Right cardiac atrium (tissue), 5 donors: ENCODE results near the gene SH2B3. TPM values are rescaled to one million over a fixed set of nuclear protein-coding genes. Genes with fewer than 3 reads are reported as not detected.

Experiments used
- ATAC-seq, 2 donors: fragments of 200-7000 bp; cut with Tn5 transposase; one replicate each; pipeline versions ENCODE4 v1.8.0 to v1.9.1; 2020; ENCODE audit warnings: moderate library complexity in 2 of 2, mild to moderate bottlenecking in 1 of 2
- DNase-seq, 3 donors: peaks; one replicate each; pipeline ENCODE4 v3.0.0-alpha.2; 2020
- H3K27ac ChIP-seq: one replicate; pipeline ENCODE4 v1.5.1; 2013; ENCODE audit warnings: mild to moderate bottlenecking, low read length, control low read depth, moderate library complexity
- H3K27me3 ChIP-seq: one replicate; pipeline ENCODE4 v1.6.1; 2013; ENCODE audit not compliant: control insufficient read depth, insufficient read depth
- H3K4me1 ChIP-seq: one replicate; pipeline ENCODE4 v1.6.1; 2013; ENCODE audit warnings: low read length; ENCODE audit not compliant: control insufficient read depth, insufficient read depth
- H3K4me3 ChIP-seq: one replicate; pipeline ENCODE4 v1.5.1; 2013; ENCODE audit warnings: low read length, control low read depth
- H3K9me3 ChIP-seq: one replicate; pipeline ENCODE4 v1.6.1; 2013; ENCODE audit warnings: low read length; ENCODE audit not compliant: control insufficient read depth
- WGBS: extraction: QIAGEN DNeasy Blood & Tissue Kit; methylation state at CpG from one replicate; pipeline ENCODE4 v1.1.7; 2013; 5-methylcytosine and 5-hydroxymethylcytosine counted together
- intact Hi-C, 4 donors: fragments of 100-400 bp; cut with DNase I; formaldehyde crosslinking; loops; one replicate each; pipeline versions ENCODE4 v1.11.0 to v1.14.0; 2022 to 2023
- polyA plus RNA-seq: library from polyadenylated mRNA; stranded (reverse); fragments of 200-250 nt; gene quantifications from one replicate; pipeline ENCODE4 v1.2.3, GENCODE V29; 2013
- total RNA-seq, 4 donors: library from RNA; stranded (reverse); fragmentation: NEBNext Ultra II Directional; extraction: Animal tissue kit (Norgen Biotek cat#: 25700); gene quantifications; one replicate each; pipeline ENCODE4 v1.2.1, GENCODE V29; 2021
- donor health status: healthy with polysubstance abuse.
- donor health status: DM: no; HTN: yes; CAD: no.
- donor health status: DM: no; HTN: no; CAD: no.
- donor health status: DM: no; HTN: yes; CAD: no; lungs with severe emphysema.
- donor health status: DM: yes; HTN: yes; CAD: no.

The SH2B3 gene
- total and polyA plus RNA-seq, 5 donors, result 10.3 to 31.2 (median 28.9) TPM

DNA sequence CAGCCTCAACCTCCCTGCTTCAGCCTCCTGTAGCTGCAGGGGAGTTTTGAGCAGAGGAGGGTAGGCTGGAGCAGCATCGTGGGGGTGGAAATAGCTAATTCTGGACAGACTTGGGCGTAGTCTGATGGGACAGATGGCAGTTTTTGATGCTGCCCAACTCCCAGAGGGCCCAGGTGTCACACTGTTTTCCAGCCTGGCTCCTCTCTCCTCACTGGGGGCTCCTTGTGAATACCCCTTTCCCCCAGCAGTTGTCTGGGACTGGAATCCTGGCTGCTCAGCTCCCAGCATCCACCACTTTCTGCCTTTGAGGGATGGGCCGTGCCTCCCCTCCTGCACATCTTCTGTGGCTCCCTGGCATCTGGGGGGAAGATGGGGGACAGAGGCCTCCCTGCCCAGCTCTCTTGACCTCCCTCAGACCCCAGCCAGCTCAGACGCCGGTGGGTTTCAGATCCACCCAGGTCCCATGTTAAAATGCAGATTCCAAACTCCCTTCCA, 34.0 kb downstream of the SH2B3 start:
- no peak for ATAC-seq
- H3K9me3 ChIP-seq, result no peaks in the 10 kb centered on the region
- H3K4me3 ChIP-seq, result no peak overlapping the region
- WGBS, result 61% methylated on average over 5 of the region's 5 CpGs
- DNase-seq, result no peak
- H3K27ac ChIP-seq, result no peak overlapping the region
- intact Hi-C loops, result no loop called here
- peaks cover 25% of the 10 kb centered on the region for H3K4me1 ChIP-seq
- no peaks in the 10 kb centered on the region for H3K27me3 ChIP-seq

DNA sequence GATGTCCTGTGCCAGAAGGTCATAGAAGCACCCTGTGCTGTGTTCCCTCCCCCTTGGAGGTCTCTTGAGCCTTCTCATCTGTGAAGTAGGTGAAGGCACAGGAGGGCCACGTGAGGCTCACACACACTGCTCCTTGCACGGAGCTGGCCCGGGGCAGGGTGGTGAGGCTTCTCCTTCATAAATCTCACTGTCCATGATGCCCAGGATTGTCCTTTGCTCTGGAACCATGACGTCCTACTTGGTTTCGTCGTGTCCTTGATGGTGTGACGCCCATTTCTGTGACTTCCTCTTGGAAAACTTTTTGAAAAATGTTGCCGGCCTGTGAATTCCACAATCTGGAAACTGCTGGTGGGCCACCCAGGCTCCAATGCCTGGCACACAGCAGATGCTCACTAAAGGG, 34.4 kb downstream of the SH2B3 start:
- Histone ChIP-seq H3K27me3 (no peaks in the 10 kb centered on the region), H3K4me1 (peaks cover 25% of the 10 kb centered on the region), H3K9me3 (no peaks in the 10 kb centered on the region), H3K27ac (peak overlapping the region; percentile 15), H3K4me3 (no peak overlapping the region)
- ATAC-seq (no peak), DNase-seq (no peak)
- intact Hi-C loops, result no loop called here
- WGBS, result 63% methylated on average over 8 of the region's 8 CpGs

DNA sequence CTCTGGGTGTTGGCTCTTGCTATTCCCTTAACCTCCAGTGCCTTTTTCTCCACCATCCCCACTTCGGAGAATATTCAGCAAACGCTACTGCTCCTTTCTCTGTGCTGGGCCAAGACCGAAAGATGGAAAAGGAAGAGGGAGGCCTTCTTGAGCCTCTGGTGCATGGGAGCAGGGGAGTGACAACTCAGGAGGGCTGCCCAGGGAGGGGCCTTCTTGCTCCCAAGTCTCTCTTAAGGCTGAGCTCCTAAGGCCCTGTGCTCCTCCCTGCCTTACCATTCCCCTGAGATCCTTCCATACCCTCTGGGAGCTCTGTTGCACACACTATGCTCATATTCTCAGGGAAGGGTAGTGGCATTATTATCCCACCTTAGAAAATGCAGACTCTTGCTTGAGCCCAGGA, 34.9 kb downstream of the SH2B3 start:
- no peak overlapping the region for H3K4me3 ChIP-seq
- intact Hi-C loops, result no loop called here
- peaks cover 27% of the 10 kb centered on the region for H3K4me1 ChIP-seq
- no peaks in the 10 kb centered on the region for H3K27me3 ChIP-seq
- DNase-seq (no peak), ATAC-seq (no peak)
- WGBS, result 64% methylated on average over 3 of the region's 3 CpGs
- H3K27ac ChIP-seq, result peak overlapping the region; percentile 15
- H3K9me3 ChIP-seq, result no peaks in the 10 kb centered on the region

DNA sequence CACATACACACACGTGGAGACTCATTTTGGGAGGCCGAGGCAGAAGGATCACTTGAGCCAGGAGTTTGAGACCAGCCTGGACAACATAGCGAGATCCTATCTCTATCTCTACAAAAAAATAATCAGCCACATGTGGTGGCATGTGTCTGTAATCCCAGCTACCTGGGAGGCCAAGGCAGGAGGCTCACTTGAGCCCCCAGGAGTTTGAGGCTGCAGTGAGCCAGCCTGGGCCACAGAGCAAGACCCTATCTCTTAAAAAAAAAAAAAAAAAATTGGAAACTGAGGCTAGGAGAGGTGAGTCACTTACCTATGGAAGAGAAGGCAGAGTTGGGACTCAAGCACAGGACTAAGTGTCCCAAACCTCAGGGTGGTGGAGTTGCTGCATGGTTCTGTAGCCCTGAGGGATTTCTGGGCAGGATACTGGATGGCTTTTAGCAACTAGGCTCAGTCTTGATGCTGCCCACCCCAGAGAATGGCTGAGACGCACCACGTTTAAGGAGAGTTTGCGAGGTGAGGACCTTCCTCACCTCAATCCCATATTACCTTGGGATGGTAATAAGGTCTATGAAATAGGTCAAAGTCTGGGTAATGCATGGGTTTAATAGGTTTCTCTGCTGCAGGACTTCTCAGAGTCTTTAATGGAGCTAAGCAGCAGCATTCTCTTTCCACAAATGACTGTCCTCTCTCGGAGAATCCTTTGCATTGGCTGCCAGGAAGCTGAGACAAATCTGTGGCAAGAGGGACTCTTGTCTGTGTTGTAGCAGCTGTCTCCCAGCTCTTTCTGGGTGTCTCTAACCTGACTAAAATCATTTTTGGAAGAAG, 35.6 kb downstream of the SH2B3 start:
- WGBS, result 83% methylated on average over 7 of the region's 7 CpGs
- no peaks in the 10 kb centered on the region for H3K9me3 ChIP-seq
- H3K4me1 ChIP-seq, result peaks cover 29% of the 10 kb centered on the region
- H3K4me3 ChIP-seq, result no peak overlapping the region
- H3K27ac ChIP-seq, result no peak overlapping the region
- no peak for DNase-seq
- H3K27me3 ChIP-seq, result no peaks in the 10 kb centered on the region
- intact Hi-C loops, result no loop called here
- ATAC-seq, result no peak

DNA sequence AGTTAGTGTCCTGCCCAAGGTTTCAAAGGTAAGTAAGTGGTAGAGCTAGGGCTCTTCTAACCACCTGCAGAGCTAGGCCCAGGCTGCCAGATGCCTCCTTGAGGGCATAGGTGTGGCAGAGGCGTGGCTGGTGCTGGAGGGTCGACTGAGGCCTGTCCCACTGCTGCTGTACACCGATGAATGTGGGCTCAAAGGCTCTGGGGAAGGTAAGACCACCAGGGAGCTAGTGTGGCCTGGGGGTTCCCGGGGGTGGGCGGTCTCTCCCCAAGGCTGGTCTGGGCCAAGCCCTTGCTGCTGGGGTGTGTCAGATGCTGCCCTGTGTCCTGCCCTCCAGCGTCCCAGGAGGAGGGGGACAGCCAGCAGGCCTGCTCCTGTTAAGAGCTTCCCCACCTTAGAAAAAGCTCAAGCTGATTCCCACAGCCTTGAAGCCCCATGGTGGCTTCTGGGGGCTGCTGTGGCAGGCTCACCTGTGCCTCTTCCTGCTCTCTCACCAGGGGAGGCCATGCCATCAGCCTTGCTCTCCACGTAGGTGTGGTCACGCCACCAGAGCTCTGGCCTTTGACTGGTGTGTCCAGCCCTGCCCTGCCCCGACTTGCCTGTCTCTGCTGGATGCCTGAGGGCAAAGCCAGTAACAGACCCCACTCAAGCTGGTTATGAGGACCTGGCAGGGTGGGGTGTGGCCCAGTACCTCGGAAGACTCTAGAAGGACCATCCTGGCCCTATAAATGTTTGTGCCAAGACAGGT, 36.8 kb downstream of the SH2B3 start:
- WGBS, result 81% methylated on average over 10 of the region's 10 CpGs
- DNase-seq (no peak), ATAC-seq (no peak)
- H3K27me3 ChIP-seq, result no peaks in the 10 kb centered on the region
- no peak overlapping the region for H3K4me3 ChIP-seq
- no peak overlapping the region for H3K27ac ChIP-seq
- H3K9me3 ChIP-seq, result no peaks in the 10 kb centered on the region
- peaks cover 33% of the 10 kb centered on the region for H3K4me1 ChIP-seq
- intact Hi-C loops, result no loop called here

DNA sequence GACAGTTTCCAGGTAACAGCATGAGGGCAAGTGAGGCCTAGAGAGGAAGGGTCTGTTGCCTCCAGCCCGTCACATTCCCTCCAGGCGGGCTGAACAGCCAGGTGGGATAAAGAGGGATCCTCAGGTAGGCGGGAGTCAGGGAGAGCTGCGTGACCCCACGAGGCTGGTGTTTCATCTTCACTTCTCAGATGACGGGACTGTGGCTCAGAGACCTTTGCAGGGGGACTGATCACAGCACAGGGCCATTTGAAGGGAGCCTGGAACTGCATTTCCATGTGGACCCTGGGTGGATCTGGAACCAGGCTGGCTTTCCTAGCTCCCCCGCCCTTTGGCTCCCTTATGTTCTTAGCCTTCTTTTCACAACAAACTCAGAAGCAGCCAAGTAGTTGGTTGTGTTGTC, 37.4 kb downstream of the SH2B3 start:
- Histone ChIP-seq H3K27ac (no peak overlapping the region), H3K9me3 (no peaks in the 10 kb centered on the region), H3K4me1 (peaks cover 28% of the 10 kb centered on the region), H3K27me3 (no peaks in the 10 kb centered on the region), H3K4me3 (no peak overlapping the region)
- DNase-seq (no peak), ATAC-seq (no peak)
- WGBS, result 88% methylated on average over 7 of the region's 7 CpGs
- intact Hi-C loops, result no loop called here

DNA sequence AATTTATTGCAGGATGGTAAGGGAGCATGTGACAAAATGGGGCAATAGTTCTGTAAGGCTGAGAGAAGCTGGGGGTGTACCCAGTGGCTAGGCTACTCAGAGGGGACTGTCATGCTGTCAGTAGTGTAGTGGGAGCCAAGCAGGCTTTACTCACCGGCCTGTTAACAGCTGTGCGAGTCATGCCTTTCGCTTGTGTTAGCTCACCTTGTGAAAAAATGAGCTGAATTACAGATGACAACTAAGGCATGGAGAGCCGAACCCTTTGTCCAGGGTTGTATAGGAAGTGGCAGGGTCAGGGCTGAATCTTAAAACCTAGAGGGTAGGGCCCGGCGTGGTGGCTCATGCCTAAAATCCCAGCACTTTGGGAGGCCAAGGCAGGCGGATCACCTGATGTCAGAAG, 37.9 kb downstream of the SH2B3 start:
- Histone ChIP-seq H3K4me3 (no peak overlapping the region), H3K27ac (no peak overlapping the region), H3K9me3 (no peaks in the 10 kb centered on the region), H3K4me1 (peaks cover 24% of the 10 kb centered on the region), H3K27me3 (no peaks in the 10 kb centered on the region)
- intact Hi-C loops, result no loop called here
- ATAC-seq, result no peak
- no peak for DNase-seq
- WGBS, result 87% methylated on average over 7 of the region's 7 CpGs

DNA sequence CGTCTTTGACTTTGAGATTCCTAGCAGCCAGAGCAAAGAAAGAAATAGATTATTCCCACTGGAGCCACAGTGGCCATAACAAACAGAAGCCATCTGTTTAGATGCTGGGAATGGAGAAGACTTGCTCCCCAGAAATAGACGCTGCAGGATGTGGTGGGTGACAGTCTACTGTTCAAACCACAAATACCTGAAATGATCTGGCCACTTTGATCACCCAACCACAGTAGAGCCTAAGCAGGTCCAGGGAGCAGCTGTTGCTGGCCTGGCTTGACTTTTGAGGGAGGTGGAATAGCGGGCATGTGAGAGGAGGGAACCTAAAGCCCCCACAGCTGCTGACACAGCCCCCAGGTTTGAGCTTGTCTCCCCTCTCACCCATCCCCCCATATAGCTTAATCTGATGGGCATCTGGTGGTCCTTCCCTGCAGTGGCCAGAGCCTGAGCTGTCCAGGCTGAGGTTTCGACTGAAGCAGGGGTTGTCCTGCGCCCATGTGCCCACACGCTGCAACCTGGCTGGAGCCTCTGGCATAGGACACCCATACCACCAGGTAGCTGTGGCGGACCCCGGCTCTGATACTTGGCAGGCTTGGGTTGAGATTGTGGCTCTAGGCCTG, 38.7 kb downstream of the SH2B3 start:
- 79% methylated on average over 8 of the region's 8 CpGs for WGBS
- intact Hi-C loops, result no loop called here
- H3K4me1 ChIP-seq, result peaks cover 23% of the 10 kb centered on the region
- no peak for ATAC-seq
- peak overlapping the region; percentile 31 for H3K27ac ChIP-seq
- no peaks in the 10 kb centered on the region for H3K9me3 ChIP-seq
- H3K27me3 ChIP-seq, result no peaks in the 10 kb centered on the region
- H3K4me3 ChIP-seq, result no peak overlapping the region
- peak in 1 of 3 donors; percentile 57 for DNase-seq

DNA sequence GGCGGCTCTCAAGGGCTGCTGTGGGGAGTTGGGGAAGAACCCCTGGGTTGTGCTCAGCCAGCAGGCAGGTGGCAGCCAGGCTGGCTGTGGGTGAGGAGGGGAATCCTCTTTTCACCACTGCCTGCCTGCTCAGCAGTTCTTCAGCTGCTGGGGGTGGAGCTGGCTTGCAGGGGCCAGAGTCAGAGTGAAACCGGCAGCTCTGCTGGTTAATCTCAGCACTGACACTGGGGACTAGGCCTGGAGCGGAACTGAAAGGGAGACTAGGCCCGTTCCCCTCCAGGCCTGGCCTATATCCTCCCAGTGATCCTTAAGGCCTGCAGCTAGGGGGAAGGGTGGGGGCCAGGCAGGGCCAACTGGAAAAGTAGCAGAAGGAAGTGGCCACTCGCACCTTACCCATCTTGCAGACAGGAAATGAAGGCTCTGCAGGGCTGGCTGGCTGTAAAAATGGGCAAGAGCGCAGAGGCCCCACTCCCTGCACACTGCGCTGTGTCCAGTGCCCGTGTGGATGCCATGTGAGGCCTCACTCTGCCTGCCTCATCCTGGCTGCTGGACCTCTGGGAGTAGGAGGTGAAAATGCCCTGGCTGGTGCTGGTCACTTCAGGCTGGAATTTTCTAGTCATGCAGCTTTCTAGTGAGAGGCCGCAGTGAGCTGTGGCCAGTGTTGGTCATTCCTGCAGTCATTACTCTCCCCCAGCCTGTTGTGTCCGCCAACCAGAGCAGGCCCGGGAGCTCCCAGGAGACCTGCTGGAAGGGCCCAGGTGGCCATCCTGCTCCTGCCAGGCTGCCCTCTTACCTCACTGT, 39.4 kb downstream of the SH2B3 start:
- 36% methylated on average over 11 of the region's 11 CpGs for WGBS
- Histone ChIP-seq H3K27ac (peak overlapping the region; percentile 31), H3K9me3 (no peaks in the 10 kb centered on the region), H3K4me1 (peaks cover 24% of the 10 kb centered on the region), H3K27me3 (no peaks in the 10 kb centered on the region), H3K4me3 (no peak overlapping the region)
- intact Hi-C loops, result loop anchor here in 1 of 4 donors (5.0 kb wide), 1 partner anchor 38 kb away; the partner anchor contains the start of gene SH2B3
- ATAC-seq (peak; percentile 64), DNase-seq (peak; percentile 70 to 87 (median 83))

DNA sequence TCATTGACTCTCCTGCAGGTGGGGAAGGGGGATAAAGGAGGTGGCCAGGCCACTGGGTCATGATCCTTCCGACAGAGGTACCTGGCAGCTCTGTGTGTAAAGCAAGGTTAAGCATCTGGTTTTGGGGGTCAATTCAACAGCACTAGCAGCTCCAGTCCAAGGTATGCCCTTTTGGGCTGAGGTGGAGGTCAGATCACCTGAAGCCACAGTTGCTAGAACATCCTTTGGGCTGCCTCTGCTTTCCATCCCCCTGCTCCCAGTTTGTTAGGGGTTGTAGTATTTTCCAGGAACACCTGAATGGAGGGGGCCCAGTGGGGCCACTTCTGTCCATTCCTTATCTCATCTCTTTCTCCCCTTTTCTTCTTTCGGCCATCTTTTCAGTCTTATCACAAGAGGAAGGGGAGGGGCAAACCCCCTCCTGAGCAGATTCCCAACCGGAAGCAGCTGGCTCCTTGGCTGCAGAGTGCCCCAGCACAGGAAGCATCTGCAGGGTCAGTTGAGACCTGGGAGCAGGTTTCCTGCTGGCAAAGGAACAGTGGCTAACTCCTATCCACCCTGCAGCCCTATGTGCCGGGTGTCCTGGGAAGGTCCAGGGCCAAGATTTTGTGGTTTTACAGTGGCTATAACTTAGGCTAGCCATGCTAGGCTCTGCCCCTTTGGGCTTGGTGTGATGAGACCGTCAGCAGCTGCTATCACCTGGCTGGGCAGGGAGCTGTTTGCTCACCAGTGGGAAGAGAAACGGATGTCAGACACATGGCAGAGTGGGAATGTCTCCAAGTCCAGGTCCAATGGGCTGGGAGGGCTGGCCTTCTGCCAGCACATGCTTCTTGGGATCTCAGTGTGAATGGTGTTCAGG, 40.2 kb downstream of the SH2B3 start:
- no peaks in the 10 kb centered on the region for H3K9me3 ChIP-seq
- H3K4me1 ChIP-seq, result peaks cover 26% of the 10 kb centered on the region
- no peak overlapping the region for H3K4me3 ChIP-seq
- peak overlapping the region; percentile 43 for H3K27ac ChIP-seq
- H3K27me3 ChIP-seq, result no peaks in the 10 kb centered on the region
- 24% methylated on average over 6 of the region's 6 CpGs for WGBS
- intact Hi-C loops, result loop anchor here in 1 of 4 donors (5.0 kb wide), 1 partner anchor 39 kb away; the partner anchor contains the start of gene SH2B3
- ATAC-seq (peak; percentile 27 to 43), DNase-seq (peak in 1 of 3 donors; percentile 77)
